GM21360 (cell line): Measurements from ENCODE around the gene PTMS.

Experiments used
- ATAC-seq: cut with Tn5 transposase; IDR thresholded peaks from one replicate; pipeline ENCODE4 v1.9.1; 2021; ENCODE audit warnings: mild to moderate bottlenecking, moderate library complexity; ENCODE audit not compliant: unreplicated experiment

The PTMS gene

DNA sequence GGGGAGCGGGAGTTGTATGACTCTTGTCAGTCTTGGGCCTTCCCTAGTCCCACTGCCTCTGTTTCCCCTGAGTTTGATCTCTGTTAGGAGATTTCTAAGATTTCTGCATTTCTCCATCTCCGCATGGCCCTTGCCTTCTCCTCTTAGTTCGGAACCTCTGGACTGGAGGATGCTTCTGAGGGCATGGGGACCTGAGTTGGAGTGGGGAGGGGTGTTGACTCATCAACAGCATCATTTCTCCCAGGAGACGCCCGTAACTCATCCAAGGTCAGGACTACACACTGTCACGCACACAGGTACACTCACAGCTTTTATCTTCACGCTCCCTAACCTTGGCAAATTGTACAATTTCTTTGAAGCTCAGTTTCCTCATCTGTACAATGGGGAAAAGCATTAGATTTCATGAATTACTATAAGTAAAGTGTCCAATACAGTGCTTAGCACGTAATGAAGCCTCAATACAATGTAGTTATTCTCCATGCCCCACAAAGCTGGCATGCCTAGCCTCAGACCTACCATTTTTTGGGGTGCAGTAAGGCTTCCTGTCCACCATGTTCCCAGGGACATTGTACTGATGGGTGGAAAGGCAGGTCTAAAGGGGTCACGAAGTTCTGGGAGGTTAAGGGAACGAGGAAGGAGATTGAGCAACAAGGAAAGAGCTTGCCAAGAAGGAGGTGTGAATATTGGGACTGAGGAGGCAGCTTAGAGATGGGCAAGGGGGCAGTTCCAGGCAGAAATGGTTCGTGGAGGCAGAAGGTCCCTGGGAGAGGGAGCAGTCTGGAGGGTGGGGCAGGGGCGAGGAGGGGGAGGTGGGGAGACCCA, 5.6 kb downstream of the PTMS start:
- no peak for ATAC-seq

DNA sequence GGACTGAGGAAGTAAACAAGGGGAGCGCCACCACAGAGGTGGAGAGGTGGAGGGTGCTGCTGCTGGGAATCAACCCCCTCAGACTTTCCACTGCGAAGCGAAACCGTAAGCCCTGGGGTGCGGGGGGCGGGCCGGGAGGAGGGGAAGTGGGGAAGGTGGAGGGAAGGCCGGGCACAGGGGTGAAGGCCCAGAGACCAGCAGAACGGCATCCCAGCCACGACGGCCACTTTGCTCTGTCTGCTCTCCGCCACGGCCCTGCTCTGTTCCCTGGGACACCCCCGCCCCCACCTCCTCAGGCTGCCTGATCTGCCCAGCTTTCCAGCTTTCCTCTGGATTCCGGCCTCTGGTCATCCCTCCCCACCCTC, 6.2 kb downstream of the PTMS start, which contains the start of gene LAG3:
LAG3 (plus strand) TSS at position 190 of the 365 bp plus-strand sequence. CDS start 333 bp downstream, outside the sequence.
- no peak for ATAC-seq

DNA sequence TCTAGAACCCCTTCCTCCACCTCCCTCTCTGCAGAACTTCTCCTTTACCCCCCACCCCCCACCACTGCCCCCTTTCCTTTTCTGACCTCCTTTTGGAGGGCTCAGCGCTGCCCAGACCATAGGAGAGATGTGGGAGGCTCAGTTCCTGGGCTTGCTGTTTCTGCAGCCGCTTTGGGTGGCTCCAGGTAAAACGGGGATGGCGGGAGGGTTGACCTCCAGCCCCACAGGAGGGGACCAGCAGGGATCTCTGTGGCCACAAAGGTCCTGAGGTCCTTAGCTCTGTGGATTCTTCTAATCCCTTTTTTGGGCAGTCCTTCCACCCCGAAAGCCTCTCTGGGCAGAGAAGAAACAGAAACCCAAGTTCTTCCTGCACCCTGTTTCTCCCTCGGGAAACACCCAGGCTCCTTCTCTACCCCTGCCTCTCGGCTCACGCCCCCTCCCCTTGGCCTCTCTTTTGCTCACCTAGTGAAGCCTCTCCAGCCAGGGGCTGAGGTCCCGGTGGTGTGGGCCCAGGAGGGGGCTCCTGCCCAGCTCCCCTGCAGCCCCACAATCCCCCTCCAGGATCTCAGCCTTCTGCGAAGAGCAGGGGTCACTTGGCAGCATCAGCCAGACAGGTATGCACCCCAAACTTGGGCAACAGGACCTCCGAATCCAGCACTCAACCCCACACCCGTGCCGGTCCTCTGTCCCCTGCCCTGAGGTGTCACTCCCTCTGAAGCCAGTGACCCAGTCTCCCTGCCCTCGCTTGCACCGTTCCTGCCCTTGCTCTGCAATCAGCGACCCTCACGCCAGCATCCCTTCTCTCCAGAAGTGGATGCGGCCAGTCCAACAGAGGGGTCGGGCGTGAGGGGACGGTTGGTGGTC, 6.8 kb downstream of the PTMS start:
- no peak for ATAC-seq

DNA sequence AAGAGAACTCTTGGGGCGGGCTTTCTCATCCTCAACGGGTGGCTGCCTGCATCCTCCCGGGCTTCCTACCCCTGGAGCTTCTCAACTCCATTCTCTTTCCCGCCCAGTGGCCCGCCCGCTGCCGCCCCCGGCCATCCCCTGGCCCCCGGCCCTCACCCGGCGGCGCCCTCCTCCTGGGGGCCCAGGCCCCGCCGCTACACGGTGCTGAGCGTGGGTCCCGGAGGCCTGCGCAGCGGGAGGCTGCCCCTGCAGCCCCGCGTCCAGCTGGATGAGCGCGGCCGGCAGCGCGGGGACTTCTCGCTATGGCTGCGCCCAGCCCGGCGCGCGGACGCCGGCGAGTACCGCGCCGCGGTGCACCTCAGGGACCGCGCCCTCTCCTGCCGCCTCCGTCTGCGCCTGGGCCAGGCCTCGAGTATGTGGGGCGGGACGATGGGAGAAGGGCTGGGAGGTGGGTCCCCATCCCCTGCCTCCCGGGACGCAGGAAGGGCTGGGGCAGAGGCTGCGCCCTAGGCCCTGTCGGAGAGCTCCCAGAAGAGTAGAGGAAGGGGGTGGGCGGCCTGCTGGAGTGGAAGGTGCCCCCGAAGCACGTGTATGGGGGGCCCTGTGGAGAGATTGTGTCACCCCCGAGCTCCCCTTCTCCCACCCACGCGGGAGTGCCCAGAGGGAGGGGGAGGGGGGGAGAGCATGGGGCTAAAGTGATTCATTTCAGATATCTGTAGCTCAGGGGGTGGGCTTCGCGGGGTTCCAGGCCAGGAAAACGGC, 7.6 kb downstream of the PTMS start:
- no peak for ATAC-seq

DNA sequence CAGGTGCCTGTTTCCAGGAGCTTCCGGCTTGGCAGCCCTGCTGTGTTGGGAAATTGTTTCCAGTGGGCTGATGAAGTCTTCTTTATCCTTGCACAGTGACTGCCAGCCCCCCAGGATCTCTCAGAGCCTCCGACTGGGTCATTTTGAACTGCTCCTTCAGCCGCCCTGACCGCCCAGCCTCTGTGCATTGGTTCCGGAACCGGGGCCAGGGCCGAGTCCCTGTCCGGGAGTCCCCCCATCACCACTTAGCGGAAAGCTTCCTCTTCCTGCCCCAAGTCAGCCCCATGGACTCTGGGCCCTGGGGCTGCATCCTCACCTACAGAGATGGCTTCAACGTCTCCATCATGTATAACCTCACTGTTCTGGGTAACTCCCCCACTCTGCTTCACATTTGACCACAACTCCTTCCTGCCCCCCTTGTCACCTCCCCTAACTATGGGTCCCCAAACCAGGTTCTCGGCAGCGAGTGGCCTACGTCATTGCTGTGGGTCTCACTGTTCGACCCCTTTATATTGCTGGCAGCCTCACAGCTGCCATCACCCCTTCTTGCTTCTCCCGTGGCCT, 8.4 kb downstream of the PTMS start:
- ATAC-seq: no peak

DNA sequence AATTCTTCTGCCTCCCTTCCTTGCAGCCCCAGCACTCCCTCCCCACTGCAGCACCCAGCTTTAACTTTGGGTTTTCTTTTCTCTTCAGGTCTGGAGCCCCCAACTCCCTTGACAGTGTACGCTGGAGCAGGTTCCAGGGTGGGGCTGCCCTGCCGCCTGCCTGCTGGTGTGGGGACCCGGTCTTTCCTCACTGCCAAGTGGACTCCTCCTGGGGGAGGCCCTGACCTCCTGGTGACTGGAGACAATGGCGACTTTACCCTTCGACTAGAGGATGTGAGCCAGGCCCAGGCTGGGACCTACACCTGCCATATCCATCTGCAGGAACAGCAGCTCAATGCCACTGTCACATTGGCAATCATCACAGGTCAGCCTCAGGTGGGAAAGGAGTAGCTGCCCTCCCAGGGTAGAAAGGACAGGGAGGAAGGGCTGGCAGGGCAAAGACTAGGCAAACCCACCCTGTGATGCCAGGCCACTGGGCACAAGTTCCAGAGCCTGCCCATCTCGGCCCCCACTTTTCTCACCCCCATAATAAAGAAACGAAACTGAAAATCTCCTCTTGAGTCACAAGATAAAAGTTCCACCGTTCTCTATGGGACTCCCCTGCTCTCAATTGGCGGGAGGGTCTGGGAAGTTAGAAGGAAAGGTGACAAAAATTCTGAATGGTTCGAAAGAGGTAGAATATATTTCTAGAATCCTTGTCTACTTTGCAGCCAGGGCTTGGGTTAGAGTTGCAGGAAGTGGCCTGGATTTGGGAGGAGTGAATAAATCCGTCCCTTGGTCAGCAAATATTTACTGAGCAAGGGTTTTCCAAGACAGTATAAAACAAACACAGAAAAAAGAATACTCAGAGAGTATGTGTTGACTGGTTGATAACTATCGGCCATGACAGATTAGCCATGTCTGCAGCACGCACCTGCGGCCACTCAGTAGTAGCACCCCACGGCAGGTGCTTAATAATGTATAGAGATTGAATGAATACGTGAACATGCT, 9.3 kb downstream of the PTMS start:
- no peak for ATAC-seq

DNA sequence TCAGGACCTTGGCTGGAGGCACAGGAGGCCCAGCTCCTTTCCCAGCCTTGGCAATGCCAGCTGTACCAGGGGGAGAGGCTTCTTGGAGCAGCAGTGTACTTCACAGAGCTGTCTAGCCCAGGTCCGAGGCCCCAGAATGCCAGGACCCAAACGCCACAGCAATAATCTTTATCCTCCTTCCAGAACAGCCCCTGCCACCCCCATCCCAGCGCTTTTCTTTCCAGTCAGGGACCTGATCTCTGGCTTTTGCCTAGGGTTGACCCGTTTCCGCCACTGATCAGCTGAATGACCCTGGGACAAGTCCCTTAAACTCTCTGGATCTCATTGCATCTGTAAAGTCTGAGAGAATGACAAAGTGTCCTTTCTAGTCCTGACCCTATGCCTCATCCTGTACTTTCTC, 11.2 kb downstream of the PTMS start:
- ATAC-seq: no peak

DNA sequence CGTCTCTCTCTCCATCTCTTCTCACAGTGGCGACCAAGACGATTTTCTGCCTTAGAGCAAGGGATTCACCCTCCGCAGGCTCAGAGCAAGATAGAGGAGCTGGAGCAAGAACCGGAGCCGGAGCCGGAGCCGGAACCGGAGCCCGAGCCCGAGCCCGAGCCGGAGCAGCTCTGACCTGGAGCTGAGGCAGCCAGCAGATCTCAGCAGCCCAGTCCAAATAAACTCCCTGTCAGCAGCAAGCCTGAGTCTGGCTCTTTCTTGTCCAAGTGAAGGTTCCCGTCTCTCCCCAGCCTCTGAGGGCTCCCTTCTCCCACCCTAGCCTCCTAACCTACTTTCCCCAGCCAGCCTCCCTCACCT, 12.0 kb downstream of the PTMS start:
- no peak for ATAC-seq

DNA sequence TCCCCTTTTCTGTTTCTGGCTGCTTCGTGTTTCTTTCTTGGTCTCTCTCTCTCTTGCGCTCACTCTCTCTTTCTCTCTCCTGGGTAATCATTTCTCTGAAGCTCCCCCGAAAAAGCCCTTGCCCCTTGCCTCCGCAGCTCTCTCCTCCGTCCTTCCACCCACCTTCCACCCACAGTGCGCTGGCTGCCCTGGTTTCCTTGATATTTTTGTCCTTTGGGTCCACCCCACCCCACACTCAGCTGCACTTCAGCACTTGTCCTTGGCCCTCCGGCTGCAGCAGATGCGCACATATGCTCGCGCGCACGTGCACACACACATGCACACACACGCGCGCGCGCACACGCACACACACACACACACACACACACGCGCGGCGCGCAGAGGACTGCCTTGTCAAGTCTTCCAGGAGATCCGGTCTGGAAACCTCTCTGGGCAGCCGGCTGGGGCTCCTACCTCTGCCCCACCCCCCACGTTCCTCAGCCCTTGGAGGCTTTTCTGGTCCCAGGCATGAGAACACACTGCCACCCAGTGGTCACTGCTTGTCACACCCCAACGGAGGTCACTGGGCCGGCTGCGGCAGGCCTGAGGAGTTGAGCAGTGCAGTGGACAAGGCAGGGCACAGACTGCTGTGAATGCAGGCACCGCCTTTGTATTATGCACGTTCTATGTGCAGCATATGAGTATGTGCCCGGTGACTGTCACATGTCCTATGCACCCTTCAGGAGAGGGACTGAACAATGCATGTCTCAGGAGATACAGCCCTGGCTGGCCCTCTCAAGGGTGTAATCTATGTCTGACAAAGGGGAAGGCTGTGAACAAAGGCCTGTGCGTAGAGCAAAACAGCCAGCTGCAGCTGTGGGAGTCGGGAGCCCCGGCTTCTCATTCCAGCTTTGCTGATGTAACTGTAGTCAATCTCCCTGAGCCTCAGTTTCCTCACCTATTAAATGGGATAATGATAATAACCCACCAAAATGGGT, 12.7 kb downstream of the PTMS start:
- peak; percentile 63 for ATAC-seq

DNA sequence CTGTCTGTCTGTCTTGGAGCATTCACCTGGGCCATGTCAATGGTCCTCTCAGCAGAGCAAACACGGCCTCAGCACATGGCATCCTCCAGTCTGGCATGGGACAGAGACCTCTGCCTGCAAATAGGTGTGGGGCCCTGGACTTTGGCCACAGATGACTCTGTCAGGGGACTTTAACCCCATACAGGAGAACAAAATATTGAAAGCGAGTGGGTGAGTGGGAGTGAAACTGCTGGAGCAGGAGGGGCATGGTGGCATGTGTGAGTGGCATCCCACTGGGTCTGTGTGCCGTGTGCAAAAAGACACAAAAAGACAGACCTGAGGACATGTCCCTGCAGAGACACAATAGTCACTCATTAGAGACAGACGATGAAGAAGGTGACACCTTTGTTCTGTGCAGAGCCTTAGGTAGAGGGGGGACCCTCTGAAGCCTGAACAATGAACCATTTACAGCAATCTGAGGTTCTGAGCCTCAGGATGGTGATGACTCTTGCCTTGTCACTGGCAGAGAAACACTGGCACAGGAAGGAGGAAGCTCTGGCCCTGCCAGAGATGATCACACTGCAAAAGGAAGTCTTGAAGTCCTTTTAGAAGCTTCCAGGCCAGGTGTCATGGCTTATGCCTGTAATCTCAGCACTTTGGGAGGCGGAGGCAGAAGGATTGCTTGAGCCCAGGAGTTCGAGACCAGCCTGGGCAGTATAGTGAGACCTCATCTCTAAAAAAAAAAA, 13.7 kb downstream of the PTMS start:
- ATAC-seq: no peak

DNA sequence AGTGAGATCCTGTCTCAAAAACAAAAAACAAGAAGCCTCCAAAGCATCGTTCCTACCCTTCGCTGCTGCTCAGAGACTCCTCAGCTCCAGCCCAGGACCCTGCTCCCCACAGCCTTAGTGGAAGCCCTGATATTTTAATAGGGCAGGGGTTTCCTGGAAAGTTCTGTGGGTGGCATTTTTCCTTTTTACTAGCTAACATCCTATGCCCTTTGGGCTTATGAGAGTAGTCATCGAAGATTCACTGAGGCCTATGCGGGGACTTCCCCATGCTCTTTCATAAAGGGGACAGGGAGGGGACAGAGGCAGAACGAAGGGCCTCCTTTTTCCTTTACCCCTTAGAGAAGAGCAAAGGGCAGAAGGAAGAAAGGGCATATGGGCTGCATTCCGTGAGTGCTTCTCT, 14.4 kb downstream of the PTMS start:
- ATAC-seq: no peak

DNA sequence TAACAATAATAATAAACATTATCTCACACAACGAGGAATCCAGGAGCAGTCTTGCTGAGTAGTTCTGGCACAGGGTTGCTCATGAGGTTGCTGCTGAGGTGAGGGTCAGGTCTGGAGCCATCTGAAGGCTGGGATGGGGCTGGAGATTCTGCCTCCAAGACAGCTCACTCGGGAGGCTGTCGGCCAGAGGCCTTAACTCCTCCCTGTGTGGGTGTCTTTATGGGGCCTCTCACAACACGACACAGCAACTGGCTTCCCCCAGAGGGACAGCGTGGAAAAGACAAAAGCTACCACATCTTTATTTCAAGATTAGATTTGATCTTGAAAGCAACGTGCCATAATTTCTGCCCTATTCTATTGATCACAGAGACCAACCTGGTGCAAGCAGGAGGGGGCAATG, 16.0 kb downstream of the PTMS start:
- no peak for ATAC-seq

DNA sequence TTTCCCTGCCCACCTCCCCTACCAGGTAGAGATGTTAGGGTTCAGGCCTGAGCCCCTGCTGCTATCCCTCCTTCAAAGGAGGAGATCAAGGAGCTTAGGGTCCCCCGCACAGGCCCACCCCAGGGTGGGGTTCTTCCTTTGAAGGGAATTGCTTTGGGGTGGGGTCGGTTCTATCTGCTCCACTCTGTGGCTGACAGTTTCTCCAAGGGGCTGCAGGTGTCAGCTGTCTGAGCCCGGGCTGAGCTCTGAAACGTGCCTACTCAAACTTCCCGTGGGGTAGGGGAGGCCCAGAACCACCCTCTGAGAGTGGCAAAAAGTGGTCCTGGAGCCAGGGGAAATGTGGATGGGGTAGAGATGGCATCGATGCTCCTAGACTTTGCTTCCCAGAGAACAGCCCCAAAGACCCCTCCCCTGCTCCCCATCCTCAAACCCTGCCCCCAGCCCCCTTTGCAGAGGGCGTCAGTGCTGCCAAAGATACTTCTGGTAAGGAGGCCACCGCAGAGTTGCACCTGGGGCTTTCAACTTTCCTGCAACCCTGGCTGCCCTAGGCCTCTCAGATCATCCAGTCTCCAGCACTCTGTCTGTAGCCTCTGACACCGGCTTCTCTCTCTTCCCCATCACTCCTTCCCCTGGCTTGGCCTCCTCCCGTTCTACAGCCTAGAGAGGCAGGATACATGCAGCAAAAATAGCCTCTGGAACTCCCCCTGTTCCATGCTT, 16.8 kb downstream of the PTMS start:
- no peak for ATAC-seq

DNA sequence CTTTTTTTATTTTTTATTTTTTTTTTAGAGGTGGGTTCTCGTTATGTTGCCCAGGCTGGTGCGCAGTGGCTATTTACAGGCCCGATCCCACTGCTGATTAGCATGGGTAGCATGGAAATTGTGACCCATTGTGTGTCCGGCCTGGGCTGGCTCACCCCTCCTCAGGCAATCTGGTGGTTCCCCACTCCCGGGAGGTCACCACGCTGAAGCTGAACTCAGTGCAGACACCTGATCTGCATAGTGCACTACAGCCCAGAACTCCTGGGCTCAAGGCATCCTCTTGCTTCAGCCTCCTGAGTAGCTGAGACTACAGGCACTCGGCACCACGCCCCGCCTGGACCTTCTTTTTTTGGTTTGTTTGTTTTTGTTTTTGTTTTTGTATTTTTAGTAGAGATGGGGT, 17.7 kb downstream of the PTMS start:
- ATAC-seq: no peak

DNA sequence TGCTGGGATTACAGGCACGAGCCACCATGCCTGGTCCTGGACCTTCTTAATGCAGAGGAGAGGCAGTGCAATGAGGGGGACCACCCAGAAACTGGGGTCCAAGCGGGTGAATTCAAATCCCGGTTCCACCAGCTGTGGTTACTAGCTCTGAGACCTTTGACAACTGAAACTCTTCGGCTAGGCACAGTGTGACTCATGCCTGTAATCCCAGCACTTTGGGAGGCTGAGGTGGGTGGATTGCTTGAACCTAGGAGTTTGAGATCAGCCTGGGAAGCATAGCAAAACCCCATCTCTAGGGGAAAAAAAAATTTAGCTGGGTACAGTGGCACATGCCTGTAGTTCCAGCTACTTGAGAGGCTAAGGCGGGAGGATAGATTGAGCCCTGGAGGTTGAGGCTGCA, 18.1 kb downstream of the PTMS start:
- ATAC-seq: no peak

DNA sequence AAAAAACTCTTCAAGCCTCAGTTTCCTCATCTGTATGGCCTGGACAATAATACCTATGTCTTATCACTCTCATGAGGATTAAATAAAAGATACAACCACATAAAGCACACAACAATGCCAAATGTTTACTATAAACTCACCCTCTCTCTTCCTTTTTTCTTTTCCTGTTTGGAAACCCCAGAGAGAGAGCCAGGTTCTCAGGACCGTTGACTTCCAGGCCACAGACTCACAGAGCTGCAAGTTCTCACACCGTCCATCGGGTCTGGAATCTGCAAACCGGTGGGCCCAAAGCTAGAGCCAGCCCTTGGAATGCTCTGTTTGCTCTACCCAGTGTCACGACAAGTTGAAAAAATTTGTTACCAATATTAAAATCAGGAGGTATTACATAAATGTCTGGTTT, 18.6 kb downstream of the PTMS start:
- ATAC-seq: no peak

DNA sequence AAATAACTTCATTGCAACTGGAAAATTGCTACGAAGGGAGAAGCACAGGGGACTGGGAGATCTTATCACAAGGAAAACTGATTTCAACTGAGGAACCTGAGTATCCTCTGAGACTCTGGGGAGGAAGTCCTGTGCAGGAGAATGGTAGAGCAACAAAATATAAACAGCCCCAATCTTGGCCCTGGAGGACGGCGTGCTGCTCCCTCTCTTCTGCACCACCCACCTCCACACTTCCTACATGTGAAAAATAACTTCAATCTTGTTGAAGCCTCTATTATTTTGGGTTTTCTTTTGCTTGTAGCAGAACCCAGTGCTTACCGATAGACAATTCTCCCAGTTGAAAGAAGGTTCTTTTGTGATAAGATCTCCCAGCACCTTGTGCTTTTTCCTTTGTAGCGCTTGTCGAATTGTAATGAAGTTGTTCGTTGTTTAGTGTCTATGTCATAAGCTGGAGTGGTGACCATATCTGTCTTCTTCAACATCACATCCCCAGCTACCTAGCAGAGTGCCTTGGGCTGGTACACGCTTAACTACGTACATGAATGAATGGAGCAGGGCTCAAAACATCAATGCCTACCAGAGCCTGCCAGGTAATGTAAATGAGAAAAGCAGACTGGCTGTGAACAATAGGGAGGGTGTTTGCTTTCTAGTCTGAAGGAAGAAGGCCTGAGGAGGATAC, 20.4 kb downstream of the PTMS start:
- no peak for ATAC-seq
